Upper lobe of right lung (tissue), 1 donor: Measurements from ENCODE around the gene RANBP9. TPM values are rescaled to one million over a fixed set of nuclear protein-coding genes. Genes with fewer than 3 reads are reported as not detected.

Source experiments
- ATAC-seq: fragments of 200-7000 bp; cut with Tn5 transposase; one replicate; pipeline ENCODE4 v1.9.1; 2020; ENCODE audit warnings: mild to moderate bottlenecking, moderate library complexity
- DNase-seq: peaks from one replicate; pipeline ENCODE4 v3.0.0-alpha.2; 2020
- H3K27ac ChIP-seq: fragments of 200-600 bp; one replicate; pipeline ENCODE4 v1.8.0; 2022
- H3K27me3 ChIP-seq: fragments of 200-600 bp; one replicate; pipeline ENCODE4 v1.8.0; 2022; ENCODE audit warnings: mild to moderate bottlenecking
- H3K36me3 ChIP-seq: fragments of 200-600 bp; one replicate; pipeline ENCODE4 v1.8.0; 2022
- H3K4me1 ChIP-seq: fragments of 200-600 bp; one replicate; pipeline ENCODE4 v1.8.0; 2022
- H3K4me3 ChIP-seq: fragments of 200-600 bp; one replicate; pipeline ENCODE4 v1.8.0; 2022; ENCODE audit warnings: mild to moderate bottlenecking
- H3K9me3 ChIP-seq: fragments of 200-600 bp; one replicate; pipeline ENCODE4 v1.8.0; 2022
- intact Hi-C: fragments of 100-400 bp; cut with DNase I; formaldehyde crosslinking; loops from one replicate; pipeline ENCODE4 v1.11.0; 2022
- total RNA-seq: library from RNA; stranded (reverse); fragmentation: NEBNext Ultra II Directional; extraction: Animal tissue kit (Norgen Biotek cat#: 25700); gene quantifications from one replicate; pipeline ENCODE4 v1.2.1, GENCODE V29; 2021
- TF ChIP-seq, protein P1 (sequence below): fragments of 200-600 bp; IDR thresholded peaks from one replicate; pipeline ENCODE4 v1.8.0; 2022; ENCODE audit warnings: antibody characterized with exemption
- donor health status: DM: no; HTN: yes; CAD: no; lungs with severe emphysema.

Gene RANBP9
- total RNA-seq, 1 donor from 2014 or later: 38.5 TPM

DNA sequence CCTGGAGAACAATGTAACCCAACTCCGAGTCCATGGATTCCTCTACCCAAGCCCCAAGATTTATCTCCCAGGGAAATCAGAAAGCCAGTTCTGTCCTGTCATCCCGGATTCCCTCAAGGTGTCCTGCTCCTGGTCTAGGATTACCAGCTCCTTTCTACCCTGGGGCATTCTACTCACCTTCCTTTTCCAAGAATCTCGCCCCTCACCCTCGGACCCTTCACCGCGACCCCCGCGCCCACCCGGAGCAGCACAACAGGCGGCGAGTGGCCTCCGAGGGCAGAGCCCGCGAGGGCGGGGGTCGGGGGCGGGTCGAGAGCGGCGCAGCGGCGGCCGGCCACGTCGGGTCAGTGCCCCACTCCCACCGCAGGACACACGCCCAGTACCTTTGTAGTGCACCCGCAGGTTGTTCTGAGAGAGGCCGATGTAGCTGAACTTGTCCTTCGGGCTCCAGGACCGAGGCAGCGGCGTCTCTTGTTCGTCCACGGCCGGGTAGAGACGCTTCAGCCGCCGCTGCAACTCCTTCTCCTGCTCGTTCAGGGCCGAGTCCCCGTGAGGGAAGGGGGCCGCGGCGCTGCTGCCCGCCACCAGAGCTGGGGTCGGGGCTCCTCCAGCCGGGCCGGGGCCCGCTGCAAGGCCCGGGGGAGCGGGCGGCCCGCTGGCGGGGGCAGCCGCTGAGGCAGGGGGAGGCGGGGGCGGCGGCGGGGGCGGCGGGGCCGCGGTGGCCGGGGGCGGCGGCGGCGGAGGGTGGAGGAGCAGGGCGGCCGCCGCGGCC lies 897 bp downstream of the RANBP9 start:
- TF ChIP-seq, protein P1, sequence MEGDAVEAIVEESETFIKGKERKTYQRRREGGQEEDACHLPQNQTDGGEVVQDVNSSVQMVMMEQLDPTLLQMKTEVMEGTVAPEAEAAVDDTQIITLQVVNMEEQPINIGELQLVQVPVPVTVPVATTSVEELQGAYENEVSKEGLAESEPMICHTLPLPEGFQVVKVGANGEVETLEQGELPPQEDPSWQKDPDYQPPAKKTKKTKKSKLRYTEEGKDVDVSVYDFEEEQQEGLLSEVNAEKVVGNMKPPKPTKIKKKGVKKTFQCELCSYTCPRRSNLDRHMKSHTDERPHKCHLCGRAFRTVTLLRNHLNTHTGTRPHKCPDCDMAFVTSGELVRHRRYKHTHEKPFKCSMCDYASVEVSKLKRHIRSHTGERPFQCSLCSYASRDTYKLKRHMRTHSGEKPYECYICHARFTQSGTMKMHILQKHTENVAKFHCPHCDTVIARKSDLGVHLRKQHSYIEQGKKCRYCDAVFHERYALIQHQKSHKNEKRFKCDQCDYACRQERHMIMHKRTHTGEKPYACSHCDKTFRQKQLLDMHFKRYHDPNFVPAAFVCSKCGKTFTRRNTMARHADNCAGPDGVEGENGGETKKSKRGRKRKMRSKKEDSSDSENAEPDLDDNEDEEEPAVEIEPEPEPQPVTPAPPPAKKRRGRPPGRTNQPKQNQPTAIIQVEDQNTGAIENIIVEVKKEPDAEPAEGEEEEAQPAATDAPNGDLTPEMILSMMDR: no peak
- Histone ChIP-seq H3K9me3 (no peaks in the 10 kb centered on the region), H3K4me3 (peak overlapping the region; percentile 67), H3K27me3 (no peaks in the 10 kb centered on the region), H3K36me3 (no peaks in the 10 kb centered on the region), H3K27ac (peak overlapping the region; percentile 87), H3K4me1 (peaks cover 24% of the 10 kb centered on the region)
- intact Hi-C loops: no loop called here
- DNase-seq (peak; percentile 83), ATAC-seq (peak; percentile 33)

GRCh38 chr6:13709689-13710551 lies 1.7 kb downstream of the RANBP9 start:
- Histone ChIP-seq H3K9me3 (no peaks in the 10 kb centered on the region), H3K4me1 (peaks cover 24% of the 10 kb centered on the region), H3K36me3 (no peaks in the 10 kb centered on the region), H3K27me3 (no peaks in the 10 kb centered on the region), H3K4me3 (peak overlapping the region; percentile 67), H3K27ac (peak overlapping the region; percentile 87)
- ATAC-seq (no peak), DNase-seq (no peak)
- TF ChIP-seq, protein P1: no peak
- intact Hi-C loops: no loop called here

DNA sequence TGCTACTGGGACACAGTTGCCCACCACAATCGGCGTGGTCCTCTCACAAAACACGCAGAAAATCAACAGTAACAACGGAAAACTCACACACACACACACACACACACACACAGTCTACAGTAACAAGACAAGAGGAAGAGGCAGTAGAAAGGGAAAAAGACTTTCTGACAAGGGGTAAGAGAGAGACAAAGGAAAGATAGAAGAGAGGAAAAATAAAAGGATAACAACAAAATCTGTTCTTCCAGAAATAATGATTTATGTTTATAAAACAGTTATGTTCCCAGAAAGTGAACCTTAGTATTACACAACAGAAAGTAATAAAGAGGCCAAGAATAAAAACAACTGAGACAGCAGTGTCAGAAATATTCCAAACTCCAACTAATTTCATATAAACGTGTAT lies 2.9 kb downstream of the RANBP9 start:
- TF ChIP-seq, protein P1: no peak
- intact Hi-C loops: no loop called here
- Histone ChIP-seq H3K4me1 (peaks cover 29% of the 10 kb centered on the region), H3K9me3 (no peaks in the 10 kb centered on the region), H3K36me3 (no peaks in the 10 kb centered on the region), H3K4me3 (peak overlapping the region; percentile 67), H3K27ac (peak overlapping the region; percentile 87), H3K27me3 (no peaks in the 10 kb centered on the region)
- ATAC-seq (no peak), DNase-seq (no peak)

DNA sequence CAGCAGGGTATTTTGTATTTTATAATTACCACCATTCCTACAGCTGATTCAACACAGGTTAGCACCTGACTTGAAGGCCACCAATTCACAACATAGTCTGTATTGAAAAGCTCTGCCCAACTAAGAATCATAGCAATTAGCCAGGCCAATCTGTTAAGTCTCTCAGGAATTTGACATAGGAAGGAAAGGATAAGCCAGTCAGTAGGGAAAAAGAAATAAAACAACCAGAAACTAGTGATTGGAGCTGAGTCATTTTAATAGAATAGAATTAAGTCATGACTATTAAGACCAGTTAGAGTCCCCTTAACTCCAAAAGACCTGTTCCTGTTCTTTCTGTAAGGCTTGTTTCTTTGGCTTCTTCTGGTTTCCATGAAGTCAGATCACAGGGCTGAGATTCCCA lies 8.1 kb downstream of the RANBP9 start:
- no peak overlapping the region for H3K27ac ChIP-seq
- no peaks in the 10 kb centered on the region for H3K9me3 ChIP-seq
- DNase-seq: no peak
- ATAC-seq: no peak
- intact Hi-C loops: no loop called here
- peaks cover 5% of the 10 kb centered on the region for H3K36me3 ChIP-seq
- no peaks in the 10 kb centered on the region for H3K27me3 ChIP-seq
- peaks cover 34% of the 10 kb centered on the region for H3K4me1 ChIP-seq
- TF ChIP-seq, protein P1: no peak
- H3K4me3 ChIP-seq: no peak overlapping the region

GRCh38 chr6:13702809-13703302 lies 8.8 kb downstream of the RANBP9 start:
- intact Hi-C loops: no loop called here
- Histone ChIP-seq H3K36me3 (peaks cover 5% of the 10 kb centered on the region), H3K4me1 (peaks cover 28% of the 10 kb centered on the region), H3K27me3 (no peaks in the 10 kb centered on the region), H3K4me3 (no peak overlapping the region), H3K9me3 (no peaks in the 10 kb centered on the region), H3K27ac (no peak overlapping the region)
- ATAC-seq: peak; percentile 77
- DNase-seq: no peak
- TF ChIP-seq, protein P1: no peak
